Measurements from ENCODE around the gene SERTAD4.

- no peak for TF ChIP-seq EZH2 (IDR thresholded peaks at IDR 0.05; ENCODE audit: borderline replicate concordance, control insufficient read depth, low read depth, low read length)
- TF ChIP-seq, protein P1, sequence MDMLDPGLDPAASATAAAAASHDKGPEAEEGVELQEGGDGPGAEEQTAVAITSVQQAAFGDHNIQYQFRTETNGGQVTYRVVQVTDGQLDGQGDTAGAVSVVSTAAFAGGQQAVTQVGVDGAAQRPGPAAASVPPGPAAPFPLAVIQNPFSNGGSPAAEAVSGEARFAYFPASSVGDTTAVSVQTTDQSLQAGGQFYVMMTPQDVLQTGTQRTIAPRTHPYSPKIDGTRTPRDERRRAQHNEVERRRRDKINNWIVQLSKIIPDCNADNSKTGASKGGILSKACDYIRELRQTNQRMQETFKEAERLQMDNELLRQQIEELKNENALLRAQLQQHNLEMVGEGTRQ (IDR thresholded peaks at IDR 0.05; ENCODE audit: borderline replicate concordance, low read depth, low read length) = no peak
- TF ChIP-seq NBN (IDR thresholded peaks at IDR 0.05) = no peak
- TF ChIP-seq, protein P2, sequence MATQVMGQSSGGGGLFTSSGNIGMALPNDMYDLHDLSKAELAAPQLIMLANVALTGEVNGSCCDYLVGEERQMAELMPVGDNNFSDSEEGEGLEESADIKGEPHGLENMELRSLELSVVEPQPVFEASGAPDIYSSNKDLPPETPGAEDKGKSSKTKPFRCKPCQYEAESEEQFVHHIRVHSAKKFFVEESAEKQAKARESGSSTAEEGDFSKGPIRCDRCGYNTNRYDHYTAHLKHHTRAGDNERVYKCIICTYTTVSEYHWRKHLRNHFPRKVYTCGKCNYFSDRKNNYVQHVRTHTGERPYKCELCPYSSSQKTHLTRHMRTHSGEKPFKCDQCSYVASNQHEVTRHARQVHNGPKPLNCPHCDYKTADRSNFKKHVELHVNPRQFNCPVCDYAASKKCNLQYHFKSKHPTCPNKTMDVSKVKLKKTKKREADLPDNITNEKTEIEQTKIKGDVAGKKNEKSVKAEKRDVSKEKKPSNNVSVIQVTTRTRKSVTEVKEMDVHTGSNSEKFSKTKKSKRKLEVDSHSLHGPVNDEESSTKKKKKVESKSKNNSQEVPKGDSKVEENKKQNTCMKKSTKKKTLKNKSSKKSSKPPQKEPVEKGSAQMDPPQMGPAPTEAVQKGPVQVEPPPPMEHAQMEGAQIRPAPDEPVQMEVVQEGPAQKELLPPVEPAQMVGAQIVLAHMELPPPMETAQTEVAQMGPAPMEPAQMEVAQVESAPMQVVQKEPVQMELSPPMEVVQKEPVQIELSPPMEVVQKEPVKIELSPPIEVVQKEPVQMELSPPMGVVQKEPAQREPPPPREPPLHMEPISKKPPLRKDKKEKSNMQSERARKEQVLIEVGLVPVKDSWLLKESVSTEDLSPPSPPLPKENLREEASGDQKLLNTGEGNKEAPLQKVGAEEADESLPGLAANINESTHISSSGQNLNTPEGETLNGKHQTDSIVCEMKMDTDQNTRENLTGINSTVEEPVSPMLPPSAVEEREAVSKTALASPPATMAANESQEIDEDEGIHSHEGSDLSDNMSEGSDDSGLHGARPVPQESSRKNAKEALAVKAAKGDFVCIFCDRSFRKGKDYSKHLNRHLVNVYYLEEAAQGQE (IDR thresholded peaks at IDR 0.05; ENCODE audit: low read depth, low read length) = no peak
- TF ChIP-seq RAD21 (IDR thresholded peaks at IDR 0.05; ENCODE audit: insufficient read depth, low read depth, low read length) = no peak
- TF ChIP-seq, protein P3, sequence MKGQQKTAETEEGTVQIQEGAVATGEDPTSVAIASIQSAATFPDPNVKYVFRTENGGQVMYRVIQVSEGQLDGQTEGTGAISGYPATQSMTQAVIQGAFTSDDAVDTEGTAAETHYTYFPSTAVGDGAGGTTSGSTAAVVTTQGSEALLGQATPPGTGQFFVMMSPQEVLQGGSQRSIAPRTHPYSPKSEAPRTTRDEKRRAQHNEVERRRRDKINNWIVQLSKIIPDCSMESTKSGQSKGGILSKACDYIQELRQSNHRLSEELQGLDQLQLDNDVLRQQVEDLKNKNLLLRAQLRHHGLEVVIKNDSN (IDR thresholded peaks at IDR 0.05; ENCODE audit: borderline replicate concordance, extremely low read length, insufficient read depth, low read depth, low read length) = no peak
- no peak for TF ChIP-seq CEBPB (IDR thresholded peaks at IDR 0.05; ENCODE audit: borderline replicate concordance in 1 of 2, low read depth in 2 of 2, low read length in 2 of 2)
- no peak for TF ChIP-seq ZNF274 (IDR thresholded peaks at IDR 0.05; ENCODE audit: insufficient read depth, insufficient read length)
- no peak for TF ChIP-seq FOXM1 (IDR thresholded peaks at IDR 0.05; ENCODE audit: low read depth, low read length)
- no peak for TF ChIP-seq CTCF (IDR thresholded peaks at IDR 0.05 in 2 of 3, conservative IDR thresholded peaks at IDR 0.05 in 1 of 3; ENCODE audit: control insufficient read depth in 2 of 3, extremely low read depth in 1 of 3, insufficient read depth in 1 of 3, low read depth in 3 of 3, low read length in 3 of 3)
- TF ChIP-seq POLR2A (IDR thresholded peaks at IDR 0.05; ENCODE audit: low read depth, low read length) = no peak
- no peak for TF ChIP-seq EP300 (IDR thresholded peaks at IDR 0.05; ENCODE audit: borderline replicate concordance in 1 of 2, control insufficient read depth in 1 of 2, low read depth in 2 of 2, low read length in 2 of 2)
- no peak for TF ChIP-seq HDAC6 (IDR thresholded peaks at IDR 0.05; ENCODE audit: unreplicated experiment)
- no peak for TF ChIP-seq POLR2AphosphoS2 (IDR thresholded peaks at IDR 0.05; ENCODE audit: low read depth, low read length)
These were observed 8.5 kb downstream of the SERTAD4 start for GRCh38 chr1:210241121-210241520.
